ENCODE measurements around the gene SOX15. TPM values are rescaled to one million over a fixed set of nuclear protein-coding genes. Genes with fewer than 3 reads are reported as not detected.

SOX15 gene
- total RNA-seq, 4 donors from 2014 or later, result 2.3 to 4.3 TPM; not detected in 2

- H3K4me3 ChIP-seq, result no peak overlapping the region
- H3K4me1 ChIP-seq, result peaks cover 30 to 69% (median 41%) of the 10 kb centered on the region in 4 donors
- peak overlapping the region in 1 of 4 donors; percentile 99 for H3K27ac ChIP-seq
- 60 to 71% methylated on average over 4 to 7 of the region's 7 CpGs for WGBS, 2 donors (ENCODE audit: low coverage in 1 of 2)
- in situ Hi-C loops (cut with MboI; ENCODE audit: low pct_ligation_motif_present in 1 of 4, low pct_unique_long_range_greater_than_20kb in 1 of 4, low sequenced_read_pairs in 3 of 4) (no loop called here), intact Hi-C loops (cut with DNase I; ENCODE audit: low total_unique reads) (no loop called here)
- no peaks in the 10 kb centered on the region for H3K9me3 ChIP-seq
- TF ChIP-seq EP300 (IDR thresholded peaks at IDR 0.05; ENCODE audit: low read depth) (no peak), POLR2AphosphoS5 (IDR thresholded peaks at IDR 0.05) (no peak), POLR2A (IDR thresholded peaks at IDR 0.05) (no peak), CTCF (IDR thresholded peaks at IDR 0.05) (no peak)
- no peak for DNase-seq
- peaks cover 0 to 50% (median 26%) of the 10 kb centered on the region in 4 donors for H3K36me3 ChIP-seq
- no peaks in the 10 kb centered on the region for H3K27me3 ChIP-seq
Measured at GRCh38 chr17:7575959-7576358, 13.9 kb downstream of the SOX15 start.

GRCh38 chr17:7575481-7575883 lies 14.4 kb downstream of the SOX15 start:
- in situ Hi-C loops (cut with MboI; ENCODE audit: low pct_ligation_motif_present in 1 of 4, low pct_unique_long_range_greater_than_20kb in 1 of 4, low sequenced_read_pairs in 3 of 4) (no loop called here), intact Hi-C loops (cut with DNase I; ENCODE audit: low total_unique reads) (no loop called here)
- DNase-seq, result no peak
- Histone ChIP-seq H3K9me3 (no peaks in the 10 kb centered on the region), H3K4me1 (peaks cover 27 to 64% (median 41%) of the 10 kb centered on the region in 4 donors), H3K27ac (peak overlapping the region in 3 of 4 donors; percentile 19 to 99 (median 99)), H3K27me3 (no peaks in the 10 kb centered on the region), H3K36me3 (peaks cover 0 to 55% (median 26%) of the 10 kb centered on the region in 4 donors), H3K4me3 (no peak overlapping the region)
- TF ChIP-seq EP300 (IDR thresholded peaks at IDR 0.05; ENCODE audit: low read depth) (no peak), POLR2A (IDR thresholded peaks at IDR 0.05) (no peak), POLR2AphosphoS5 (IDR thresholded peaks at IDR 0.05) (peak in 1 of 3 donors; percentile 13), CTCF (IDR thresholded peaks at IDR 0.05) (no peak)
- 54% methylated on average over 1 of the region's 1 CpG; no CpG with 5 or more reads in 1 of the 2 donors for whole genome bisulfite sequencing, 2 donors (ENCODE audit: low coverage in 1 of 2)

GRCh38 chr17:7574176-7574953 lies 15.5 kb downstream of the SOX15 start:
- intact Hi-C loops (cut with DNase I; ENCODE audit: low total_unique reads), result no loop called here
- Histone ChIP-seq H3K27ac (peak overlapping the region; percentile 96 to 100 (median 99)), H3K36me3 (peaks cover 0 to 59% (median 26%) of the 10 kb centered on the region in 4 donors), H3K4me1 (peaks cover 16 to 53% (median 32%) of the 10 kb centered on the region in 4 donors), H3K27me3 (no peaks in the 10 kb centered on the region), H3K4me3 (peak overlapping the region; percentile 89 to 100 (median 94)), H3K9me3 (no peaks in the 10 kb centered on the region)
- DNase-seq, result no peak
- in situ Hi-C loops (cut with MboI; ENCODE audit: low pct_ligation_motif_present in 1 of 4, low pct_unique_long_range_greater_than_20kb in 1 of 4, low sequenced_read_pairs in 3 of 4), result no loop called here
- 19 to 20% methylated on average over 7 to 15 of the region's 15 CpGs for WGBS, 2 donors (ENCODE audit: low coverage in 1 of 2)
- TF ChIP-seq EP300 (IDR thresholded peaks at IDR 0.05; ENCODE audit: low read depth), result no peak
- TF ChIP-seq POLR2AphosphoS5 (IDR thresholded peaks at IDR 0.05), result no peak
- no peak for TF ChIP-seq POLR2A (IDR thresholded peaks at IDR 0.05)
- no peak for TF ChIP-seq CTCF (IDR thresholded peaks at IDR 0.05)

GRCh38 chr17:7573324-7574080 lies 16.4 kb downstream of the SOX15 start:
- no peak for TF ChIP-seq CTCF (IDR thresholded peaks at IDR 0.05)
- TF ChIP-seq POLR2A (IDR thresholded peaks at IDR 0.05), result peak; percentile 5
- peak; percentile 82 to 88 (median 84) for TF ChIP-seq POLR2AphosphoS5 (IDR thresholded peaks at IDR 0.05)
- intact Hi-C loops (cut with DNase I; ENCODE audit: low total_unique reads) (no loop called here), in situ Hi-C loops (cut with MboI; ENCODE audit: low pct_ligation_motif_present in 1 of 4, low pct_unique_long_range_greater_than_20kb in 1 of 4, low sequenced_read_pairs in 3 of 4) (no loop called here)
- peaks cover 11 to 47% (median 25%) of the 10 kb centered on the region in 4 donors for H3K4me1 ChIP-seq
- WGBS, 2 donors (ENCODE audit: low coverage in 1 of 2), result 0% methylated on average over 52 of the region's 71 CpGs; no CpG with 5 or more reads in 1 of the 2 donors
- H3K4me3 ChIP-seq, result peak overlapping the region; percentile 89 to 100 (median 94)
- no peaks in the 10 kb centered on the region for H3K27me3 ChIP-seq
- peaks cover 0 to 59% (median 23%) of the 10 kb centered on the region in 4 donors for H3K36me3 ChIP-seq
- H3K27ac ChIP-seq, result peak overlapping the region; percentile 96 to 100 (median 99)
- no peaks in the 10 kb centered on the region for H3K9me3 ChIP-seq
- DNase-seq, result peak; percentile 91
